NCI-H2196 treated with DMSO at 0.1 percent for 48 hours (cell line): ENCODE results near the gene PLCH1.

Experiments
- DNase-seq: peaks from one replicate; lab custom pipeline; 2025; ENCODE audit not compliant: unreplicated experiment; lab: John Stamatoyannopoulos, UW

PLCH1 gene

DNA sequence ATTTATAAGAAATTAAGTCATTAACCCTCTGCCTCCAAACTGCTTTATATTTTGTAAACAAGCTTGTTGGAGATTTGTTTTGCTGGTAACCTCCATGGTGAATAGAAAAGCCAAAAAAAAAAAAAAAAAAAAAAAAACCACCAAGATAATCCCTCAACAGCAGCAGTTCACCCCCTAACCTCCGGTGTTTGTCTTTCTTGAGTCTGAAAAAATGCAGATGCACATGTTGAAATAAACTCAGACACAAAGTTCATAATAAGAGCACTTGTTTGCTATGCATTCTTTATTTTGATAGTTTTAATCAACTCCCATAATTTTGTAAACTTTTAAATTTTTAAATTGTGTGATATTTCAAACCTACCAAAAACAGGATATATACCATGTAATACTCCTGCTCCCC is 1.8 kb upstream of the PLCH1 start:
- no peak for DNase-seq

DNA sequence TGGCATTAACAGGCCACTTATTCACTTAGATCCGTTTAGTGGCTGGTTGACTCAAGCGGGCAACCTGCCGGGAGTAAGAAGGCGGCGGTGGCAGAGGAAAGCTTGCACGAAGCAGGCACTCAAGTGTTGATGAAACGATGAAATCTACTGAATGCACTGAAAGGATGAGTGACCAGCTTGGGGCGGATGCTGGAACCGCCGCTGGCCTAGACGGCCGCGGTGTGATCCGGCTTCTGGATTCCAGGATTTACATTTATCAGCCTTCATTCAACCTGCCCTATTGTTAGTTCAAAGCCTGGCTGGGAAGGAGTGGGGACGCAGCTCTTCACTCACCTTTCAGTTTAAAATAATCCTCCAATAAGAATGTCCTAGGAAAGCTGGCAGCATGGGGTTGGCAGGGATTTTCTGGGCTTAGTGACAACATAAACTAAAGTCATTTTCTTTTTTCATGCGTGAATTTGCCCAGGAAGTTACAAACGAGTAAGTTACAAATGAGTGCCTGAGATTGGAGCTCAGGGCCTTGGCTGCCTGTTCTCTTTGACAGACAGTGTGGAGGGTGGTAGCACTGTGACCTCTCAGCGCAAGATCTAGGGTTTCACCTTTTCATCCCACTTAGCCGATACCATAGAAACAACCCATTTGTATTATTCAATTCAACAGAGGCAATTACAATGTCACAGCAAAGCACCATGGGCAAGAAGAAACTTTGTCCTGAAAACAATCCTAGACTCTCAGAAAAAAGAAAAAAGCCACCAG is 1.1 kb upstream of the PLCH1 start:
- DNase-seq = peak; percentile 48

DNA sequence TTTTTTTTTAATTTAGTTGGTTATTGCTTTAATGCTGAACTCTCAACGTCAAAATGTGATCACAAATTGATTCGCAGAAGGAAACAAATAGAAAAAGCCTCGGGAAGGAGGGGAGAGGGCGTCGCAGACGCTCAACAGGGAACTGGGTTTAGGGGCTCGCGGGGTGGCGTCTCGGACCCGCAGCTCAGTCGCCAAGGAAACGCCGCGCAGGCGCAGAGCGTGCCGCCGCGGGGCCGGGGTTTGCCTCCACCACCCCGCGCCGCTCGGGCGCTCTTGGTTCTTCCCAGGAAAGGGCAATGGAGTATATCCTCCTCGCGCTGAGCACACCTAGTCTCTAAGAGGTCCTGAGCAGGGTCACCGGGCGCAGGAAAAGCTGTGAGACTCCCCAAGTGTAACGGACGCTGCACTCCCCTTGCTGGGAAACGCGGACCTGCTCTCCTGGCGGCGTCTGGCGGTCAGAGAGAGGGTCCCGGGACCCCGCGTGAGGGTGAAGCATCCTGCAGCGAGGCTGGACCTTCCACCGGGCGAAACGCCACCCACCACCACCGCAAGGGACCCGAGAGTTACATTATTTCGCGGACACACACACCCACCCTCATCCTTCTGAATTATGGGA is 753 bp downstream of the PLCH1 start:
- peak; percentile 41 for DNase-seq

DNA sequence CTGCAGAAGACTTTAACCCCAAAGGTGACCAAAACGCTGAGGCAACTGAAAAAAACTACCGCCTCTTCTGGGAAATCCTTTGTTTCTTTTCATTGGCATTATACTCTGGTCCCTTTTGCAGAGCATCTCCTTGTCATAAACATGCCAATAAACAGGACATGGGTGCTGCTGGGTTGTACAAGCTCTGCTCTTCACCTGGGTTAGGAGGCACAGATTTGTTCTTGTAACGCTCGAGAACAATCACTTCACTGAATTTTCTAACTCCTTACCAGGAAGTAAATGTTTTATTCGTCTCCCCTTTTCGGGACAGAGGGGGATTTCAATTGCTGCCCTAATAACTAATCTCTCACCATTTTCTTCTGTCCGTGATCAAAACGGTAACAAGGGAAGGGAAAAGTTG is 1.3 kb downstream of the PLCH1 start:
- DNase-seq = no peak

DNA sequence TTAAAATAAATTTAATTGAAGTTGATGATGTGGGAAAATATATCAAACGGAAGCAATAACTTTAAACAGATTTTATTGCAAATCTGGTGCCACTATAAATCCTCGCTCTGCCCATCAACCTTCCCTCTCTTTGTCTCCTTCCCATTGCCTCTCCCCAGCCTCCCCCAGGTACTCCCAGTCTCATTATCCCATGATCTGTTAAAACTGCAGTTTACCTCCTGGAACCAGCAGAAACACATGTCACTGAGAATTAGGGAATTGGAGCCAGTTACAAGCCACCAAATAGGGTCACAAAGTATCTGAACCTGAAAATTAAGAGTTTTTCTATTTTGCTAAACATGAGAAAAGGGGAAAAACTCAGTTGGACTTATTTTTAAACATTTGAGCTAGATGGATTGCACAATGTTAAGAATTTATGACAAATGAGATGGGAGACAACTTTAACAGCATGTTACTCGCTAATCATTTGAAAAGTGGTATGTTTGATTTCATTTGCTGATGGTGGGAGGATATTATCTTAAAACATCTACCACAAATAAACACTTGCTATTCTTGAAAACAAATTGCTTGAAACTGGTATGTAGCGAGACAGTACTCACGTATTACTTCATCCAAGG is 2.4 kb downstream of the PLCH1 start:
- DNase-seq = no peak

DNA sequence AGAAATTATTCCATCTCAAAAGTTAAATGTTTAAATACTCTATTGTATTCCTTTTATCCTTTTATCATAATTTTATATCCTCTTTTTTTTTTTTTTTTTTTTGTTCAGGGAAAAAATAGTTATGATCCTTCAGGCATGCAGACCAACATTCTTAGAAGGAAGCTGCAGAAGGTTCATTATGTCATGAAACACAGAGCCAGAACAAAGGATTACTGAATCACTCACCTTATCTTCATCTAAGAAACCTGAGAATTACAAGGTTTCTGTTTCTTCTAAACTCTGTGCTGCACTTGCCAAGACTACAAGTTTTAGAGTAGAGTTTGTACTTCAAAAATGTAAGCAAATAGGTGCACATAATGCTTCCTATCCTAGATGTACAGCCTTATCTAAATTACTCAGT is 3.3 kb downstream of the PLCH1 start:
- no peak for DNase-seq

DNA sequence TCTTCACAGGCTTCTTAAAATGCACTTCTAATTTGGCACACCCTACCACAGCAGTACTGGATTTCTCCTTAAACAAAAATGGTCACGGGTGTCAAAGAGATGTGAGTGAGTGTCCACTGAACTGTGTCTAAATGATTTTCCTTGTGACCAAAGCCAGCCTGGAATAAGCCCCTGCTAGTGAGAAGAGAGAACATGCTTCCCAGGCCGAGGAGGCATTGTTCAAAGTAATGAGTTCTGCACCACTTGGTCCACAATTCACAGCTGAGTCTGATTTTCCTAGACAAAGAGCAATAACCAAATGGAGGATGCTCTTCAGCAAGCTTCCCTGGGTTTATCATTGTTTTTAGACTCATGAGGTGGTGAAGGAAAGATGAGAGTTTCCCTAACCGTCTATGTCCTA is 3.8 kb downstream of the PLCH1 start:
- DNase-seq = no peak

DNA sequence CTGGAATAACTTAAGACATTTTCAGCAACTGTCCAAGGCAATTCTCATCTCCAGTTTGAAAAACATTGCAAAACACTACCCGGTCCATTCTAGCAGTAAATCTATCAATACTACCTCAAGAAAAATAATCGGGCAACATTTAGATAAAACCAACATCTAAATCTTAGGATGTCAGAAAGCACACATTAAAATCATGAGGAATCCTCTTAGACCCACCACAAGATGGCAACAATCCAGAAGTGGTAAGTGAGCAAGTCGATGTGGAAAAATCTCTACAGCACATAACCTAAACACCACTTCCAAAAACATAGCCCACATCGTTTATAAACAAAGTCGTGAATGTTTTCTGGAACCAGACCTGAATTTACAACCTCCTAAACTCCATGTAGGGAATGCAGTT is 5.7 kb downstream of the PLCH1 start:
- DNase-seq = no peak

DNA sequence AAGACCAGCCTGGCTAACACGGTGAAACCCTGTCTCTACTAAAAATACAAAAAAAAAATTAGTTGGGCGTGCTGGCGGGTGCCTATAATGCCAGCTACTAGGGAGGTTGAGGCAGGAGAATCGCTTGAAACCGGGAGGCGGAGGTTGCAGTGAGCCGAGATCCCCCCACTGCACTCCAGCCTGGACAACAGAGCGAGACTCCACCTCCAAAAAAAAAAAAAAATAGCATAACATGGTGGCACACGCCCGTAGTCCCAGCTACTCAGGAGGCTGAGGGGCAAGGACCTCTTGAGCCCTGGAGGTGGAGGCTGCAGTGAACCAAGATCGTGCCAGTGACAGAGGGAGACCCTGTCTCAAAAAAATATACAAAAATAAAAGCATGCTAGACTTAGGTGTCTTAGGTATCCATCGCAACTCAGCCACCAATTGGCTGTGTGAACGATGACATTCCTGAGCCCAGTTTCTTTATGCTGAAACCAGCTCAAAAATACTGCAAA is 6.2 kb downstream of the PLCH1 start:
- DNase-seq = no peak

DNA sequence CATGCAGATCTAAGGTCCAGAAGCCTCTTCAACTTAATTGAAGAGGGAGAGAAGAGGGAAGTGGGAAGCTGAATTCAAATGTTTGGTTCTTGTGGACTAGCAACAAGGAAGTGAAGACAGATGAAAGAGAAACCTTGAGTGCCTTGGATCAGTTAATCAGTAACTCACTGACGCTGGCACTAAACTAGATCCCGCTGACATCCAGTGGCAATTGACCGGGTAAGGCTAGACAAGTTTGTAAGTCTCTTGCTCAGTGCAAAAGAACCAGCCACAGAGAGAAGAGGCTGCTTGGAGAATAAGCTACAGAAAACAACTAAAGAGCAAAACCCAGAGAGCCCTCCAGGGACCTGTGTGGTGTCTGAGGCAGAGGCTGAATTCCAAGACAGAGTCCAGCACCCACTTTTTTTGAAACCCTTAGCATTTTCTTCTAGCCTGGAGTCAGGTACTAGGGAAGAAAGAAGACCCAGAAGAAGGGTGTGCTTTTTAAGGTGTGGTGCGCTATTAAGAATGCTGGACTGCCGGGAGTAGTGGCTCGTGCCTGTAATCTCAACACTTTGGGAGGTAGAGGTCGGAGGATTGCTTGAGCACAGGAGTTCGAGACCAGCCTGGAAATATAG is 6.9 kb downstream of the PLCH1 start:
- DNase-seq = no peak

DNA sequence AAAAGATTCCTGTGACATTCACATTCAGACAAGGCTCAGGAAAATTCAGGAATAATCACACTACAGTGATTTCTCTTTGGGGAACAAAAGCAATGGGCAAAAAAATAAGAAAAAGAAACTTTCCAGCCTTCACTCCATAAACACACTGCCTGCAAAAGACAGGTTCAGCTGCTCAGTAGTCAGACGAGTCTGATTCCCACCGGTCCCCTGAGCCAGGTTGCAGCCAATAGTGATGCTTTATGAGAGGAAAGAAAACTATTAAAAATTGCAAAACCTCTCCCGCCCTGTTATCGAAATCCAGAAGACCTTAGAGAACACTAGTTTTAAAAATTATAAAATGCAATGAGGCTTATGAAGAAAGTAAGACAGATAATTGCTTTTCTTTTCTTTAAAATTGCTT is 8.5 kb downstream of the PLCH1 start:
- DNase-seq = no peak

DNA sequence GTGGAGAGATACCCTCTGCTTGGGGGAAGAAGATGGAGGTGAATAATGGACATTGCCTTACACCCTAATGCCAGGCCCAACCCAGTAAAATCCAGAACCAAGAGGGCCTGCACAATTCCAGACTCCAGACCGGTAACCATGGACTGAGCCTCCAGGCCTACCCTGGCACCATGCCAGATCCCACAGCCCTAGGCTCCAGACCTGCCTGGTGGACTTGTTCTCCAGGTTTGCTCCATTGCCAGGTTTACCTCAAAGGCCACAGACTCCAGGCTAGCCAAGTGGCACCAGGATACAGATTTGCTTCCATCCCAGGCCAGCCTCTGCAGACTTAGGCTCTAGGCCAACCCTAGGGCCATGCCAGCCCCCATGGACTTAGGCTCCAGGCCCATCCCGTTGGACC is 14.0 kb downstream of the PLCH1 start:
- no peak for DNase-seq

DNA sequence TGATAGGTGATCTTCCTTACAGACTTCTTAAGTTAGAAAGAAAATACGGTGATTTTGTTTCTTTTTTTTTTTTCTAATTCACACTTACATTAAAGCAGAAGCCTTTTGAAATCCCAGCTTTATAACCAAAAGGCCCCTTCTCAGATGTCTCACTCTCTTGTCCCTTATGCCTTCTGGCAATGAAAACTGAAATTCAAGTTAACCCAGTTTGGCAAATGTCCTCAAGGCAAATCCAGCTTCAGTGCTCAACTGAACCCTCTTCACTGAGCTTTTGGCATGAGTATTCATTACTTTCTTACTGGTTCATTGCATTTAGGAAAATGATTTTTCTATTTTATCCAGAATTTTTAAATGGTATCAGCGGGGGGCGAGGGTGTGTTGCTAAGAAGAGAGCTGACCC is 17.0 kb downstream of the PLCH1 start:
- no peak for DNase-seq

DNA sequence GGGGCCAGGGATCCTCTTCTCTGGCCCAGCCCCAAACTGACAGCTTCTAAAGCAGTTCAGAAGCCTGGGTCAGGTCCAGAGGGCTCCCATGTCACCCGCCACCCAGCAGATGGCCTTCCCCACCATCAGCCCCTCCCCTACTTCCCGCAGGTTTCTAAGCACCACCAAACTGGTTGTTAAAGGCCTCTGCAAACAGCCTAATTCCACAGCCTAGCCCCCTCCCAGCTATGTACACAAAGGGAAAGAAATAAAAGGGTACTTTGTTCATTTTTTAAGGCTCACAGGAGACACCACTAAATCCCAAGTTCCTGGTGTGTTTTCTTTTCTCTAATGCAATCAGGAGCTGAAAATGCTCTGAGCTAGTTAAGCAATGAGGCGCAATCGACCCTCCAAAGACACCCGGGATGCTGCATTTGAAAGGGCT is 30.6 kb downstream of the PLCH1 start:
- no peak for DNase-seq

DNA sequence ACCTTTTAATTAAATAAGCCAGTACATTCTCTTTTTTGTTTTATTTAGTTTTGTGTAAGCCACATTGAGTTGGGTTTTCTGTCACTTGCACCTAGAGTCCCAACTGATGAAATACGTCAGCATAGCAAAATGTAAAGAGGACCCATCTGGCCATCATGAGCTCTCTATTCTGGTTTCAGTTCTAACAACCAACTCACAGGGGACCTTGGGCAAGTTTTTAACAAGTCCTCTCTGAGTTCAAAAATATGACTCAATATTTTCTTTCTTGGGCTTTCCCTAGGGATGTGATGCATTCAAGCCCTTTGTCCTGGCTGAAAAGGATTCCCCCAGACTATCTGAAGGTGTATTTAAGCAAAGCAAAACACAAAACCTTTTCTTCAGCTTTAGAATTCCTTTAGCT is 32.9 kb downstream of the PLCH1 start:
- DNase-seq = no peak

DNA sequence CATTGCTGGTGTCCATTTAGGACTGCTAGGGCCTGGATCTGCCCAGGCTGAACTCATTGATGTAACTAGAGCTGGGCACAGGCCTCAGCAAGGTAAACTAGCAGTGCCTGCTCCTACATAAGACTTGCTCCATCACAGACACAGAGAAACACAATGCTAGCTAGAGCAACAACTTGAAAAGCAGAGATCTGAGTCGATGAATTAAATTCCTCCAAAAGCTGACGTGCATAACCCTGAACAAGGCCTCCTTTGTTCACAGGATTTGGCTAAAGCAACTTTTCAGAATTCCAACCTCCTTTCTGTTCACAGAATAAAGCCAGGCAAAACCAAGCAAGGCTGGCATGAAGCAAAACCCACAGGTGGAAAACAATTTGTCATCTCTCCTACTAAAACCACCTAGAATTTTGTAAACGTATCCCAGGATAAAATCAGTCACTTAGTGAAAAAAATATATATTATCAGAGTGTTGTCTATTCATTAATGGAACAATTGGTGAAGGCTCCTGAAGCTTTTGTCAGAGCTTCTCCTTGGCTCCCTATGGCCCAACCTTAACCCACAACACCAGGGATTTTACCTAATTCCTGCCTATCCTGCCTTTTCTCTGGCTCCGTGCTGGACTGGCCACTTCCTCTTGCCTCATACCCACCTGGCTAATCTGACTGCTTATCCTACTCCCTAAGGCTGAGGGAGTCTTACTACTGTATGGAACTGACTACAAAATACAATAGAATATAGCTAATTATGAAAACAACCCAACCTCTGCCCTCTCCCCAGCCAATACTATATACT is 39.9 kb downstream of the PLCH1 start:
- no peak for DNase-seq

DNA sequence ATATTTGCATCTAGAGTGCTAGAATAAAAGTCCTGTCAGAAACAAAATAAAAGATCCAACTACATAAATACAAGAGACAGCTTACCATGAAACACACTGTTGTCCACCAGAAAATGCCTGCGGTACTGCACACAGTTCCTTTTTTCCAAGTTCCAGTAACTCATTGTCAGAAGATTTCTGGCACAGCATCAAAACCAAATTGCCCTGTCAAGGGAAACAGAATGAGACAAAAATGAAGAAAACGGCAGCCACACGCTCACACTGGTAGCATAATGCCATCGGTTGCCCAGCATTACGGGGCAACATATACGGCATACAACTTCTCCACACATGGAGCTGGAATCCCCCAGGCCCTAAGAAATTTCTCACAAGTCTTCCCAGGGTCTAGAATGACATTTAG is 40.8 kb downstream of the PLCH1 start:
- no peak for DNase-seq

DNA sequence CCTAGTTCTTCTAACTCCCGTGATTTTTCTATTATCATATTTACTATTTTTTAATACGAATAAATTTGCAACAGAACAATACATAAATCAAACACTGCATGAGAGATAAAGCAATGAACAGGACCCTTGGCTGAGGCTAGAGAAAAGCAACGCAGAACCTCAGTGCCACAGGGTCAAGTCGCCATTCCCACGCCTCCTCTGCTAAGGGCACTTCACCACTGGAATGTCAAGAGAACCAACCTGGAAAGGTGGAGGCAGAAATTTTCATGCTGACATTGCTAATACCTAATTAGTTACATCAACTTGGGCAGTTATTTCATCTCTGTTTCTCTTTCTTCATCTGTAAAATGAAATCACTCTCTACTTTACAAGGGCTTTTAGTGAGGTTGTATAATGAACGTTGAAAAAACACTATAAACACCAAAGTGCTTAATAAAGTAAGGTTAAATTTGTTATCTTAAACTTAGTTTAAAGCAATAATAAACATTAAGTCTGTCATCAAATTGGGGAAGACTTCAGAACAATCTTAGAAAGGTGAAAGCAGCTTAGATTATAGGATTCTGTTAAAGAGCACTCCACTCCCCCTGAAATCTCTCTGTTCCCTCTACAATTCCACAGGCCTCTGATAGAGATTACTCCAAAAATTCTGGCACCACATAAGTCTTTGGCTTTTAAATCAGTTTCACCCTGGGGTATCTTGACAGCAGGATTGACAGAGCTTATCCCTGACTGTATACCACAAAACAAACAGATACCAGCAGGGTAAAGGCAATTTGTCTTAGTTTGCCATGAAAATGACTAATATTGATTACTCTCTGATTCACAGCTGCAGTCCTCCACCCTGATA is 41.9 kb downstream of the PLCH1 start:
- no peak for DNase-seq

DNA sequence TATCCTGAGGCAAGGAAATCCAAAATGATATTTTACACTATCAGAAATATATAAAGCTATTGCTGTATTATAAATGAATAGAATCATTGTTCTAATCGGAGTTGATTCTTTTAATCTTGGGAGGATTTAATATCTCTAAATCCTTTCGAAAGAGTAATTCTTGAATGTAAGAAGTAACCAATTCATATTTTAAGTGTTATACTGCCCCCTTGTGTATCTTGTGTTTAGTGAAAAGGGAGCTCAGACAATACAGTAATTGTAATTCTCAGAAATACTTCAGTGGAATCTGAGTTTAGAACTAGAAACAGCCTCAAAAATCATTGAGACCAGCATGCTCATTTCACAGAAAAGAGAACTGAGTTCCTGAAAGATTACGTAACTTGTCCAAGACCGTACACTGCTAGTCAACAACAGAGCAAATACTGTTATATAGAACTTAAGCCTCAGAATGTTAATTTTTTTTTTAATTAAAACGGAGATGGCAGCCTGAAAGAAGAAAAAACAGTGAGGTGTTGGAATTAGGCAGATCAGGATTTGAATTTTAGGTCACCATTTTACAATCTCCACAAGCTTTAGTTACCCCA is 42.9 kb downstream of the PLCH1 start:
- peak; percentile 58 for DNase-seq

DNA sequence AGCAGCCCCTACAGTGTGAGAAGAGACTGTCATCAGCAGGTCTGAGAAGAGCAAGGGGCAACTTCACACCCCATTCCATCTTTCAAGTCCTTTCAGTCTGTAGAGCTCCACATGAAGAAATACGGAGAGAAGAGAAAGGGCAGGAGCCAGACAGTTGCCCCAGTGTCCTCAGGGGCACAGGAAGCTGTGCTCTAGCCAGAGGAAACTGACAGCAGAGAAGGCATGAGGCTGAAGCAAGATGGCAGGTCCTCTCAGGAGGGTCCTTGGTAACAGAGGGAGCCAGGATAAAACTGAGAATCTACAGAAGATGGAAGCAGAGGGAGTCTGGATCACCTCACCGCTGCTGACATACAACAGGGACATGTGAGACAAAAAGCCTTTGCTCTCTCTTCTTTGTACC is 47.3 kb downstream of the PLCH1 start:
- no peak for DNase-seq
